Amygdala (tissue), 56 donors: ENCODE data around the gene PACSIN2.
A peak's percentile ranks its signal among the peaks of the same experiment; 100 is the strongest.

Experiments used
- DNase-seq, 56 donors: peaks; one replicate each; lab custom pipeline; 2025; lab: John Stamatoyannopoulos, UW

Gene PACSIN2

GRCh38 chr22:42909363-42910058 lies 105.4 kb downstream of the PACSIN2 start:
- peak in 2 of 56 donors; percentile 19 to 24 for DNase-seq

DNA sequence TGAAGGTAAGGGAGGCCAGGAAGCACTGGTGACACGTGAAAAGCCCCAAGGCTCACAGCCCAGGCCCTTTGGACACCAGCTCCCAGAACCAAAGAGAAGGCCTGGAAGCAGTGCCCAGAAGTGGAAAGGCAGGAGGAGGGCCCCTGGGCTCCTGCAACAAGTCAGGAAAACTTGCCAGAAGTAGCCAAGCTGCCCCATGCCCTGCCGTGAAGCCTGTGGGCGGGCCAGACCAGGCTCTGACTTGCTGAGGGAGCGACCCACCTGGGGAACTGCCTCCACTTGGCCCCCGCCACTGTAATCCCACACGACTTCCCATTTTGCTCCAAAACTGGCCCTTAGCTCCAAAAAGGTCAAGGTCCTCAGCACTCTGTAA lies 106.6 kb downstream of the PACSIN2 start:
- peak in 3 of 56 donors; percentile 33 to 51 (median 33) for DNase-seq

- DNase-seq, result peak in 1 of 56 donors; percentile 27
Measured at GRCh38 chr22:42907404-42908373, 107.3 kb downstream of the PACSIN2 start.

- peak in 3 of 56 donors; percentile 11 to 48 (median 26) for DNase-seq
Measured at GRCh38 chr22:42906605-42907348, 108.2 kb downstream of the PACSIN2 start.

DNA sequence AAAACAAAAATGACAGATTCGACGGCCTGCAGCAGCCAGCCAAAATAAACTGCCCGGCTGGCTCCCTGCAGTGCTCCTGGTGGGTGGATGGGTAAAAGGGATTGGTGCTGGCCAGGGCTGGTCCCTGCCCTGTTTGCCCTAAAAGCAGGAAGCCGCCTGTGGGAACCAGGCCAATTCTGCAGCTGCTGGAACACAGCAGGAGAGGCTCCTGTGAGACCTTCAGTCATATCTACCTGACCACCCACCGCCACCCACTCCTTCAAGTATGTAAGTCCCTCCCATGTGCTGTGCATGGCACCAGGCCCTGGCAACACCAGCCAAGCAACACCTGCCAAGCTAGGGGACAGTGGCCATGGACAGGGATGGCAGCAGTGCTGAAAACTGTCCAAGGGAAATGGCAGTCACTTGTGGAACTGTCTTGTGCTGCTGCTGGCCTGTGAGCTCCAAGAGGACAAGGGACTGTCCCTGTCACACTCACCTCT lies 109.2 kb downstream of the PACSIN2 start:
- peak in 1 of 56 donors; percentile 25 for DNase-seq

DNA sequence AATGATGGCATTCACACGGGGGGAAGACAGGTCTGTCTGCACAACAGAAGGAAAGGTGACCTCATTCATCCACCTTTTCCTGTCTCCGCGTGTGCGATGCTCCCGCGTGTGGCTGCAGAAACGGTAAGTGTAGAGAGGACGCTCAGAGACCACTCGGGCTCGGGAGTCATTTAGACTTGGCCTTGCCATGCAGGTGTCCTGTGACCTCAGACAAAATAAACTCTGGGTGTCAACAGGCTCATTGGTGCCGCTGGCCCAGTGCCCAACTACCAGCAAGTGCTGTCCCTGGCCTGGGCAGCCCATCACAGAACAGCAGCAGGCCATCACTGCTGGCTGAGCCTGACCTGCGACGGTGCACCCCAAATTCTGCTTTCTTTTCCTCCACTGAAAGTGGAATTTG lies 109.7 kb downstream of the PACSIN2 start:
- peak in 1 of 56 donors; percentile 32 for DNase-seq

- no peak for DNase-seq
Measured at GRCh38 chr22:42904050-42904449, 110.9 kb downstream of the PACSIN2 start.

DNA sequence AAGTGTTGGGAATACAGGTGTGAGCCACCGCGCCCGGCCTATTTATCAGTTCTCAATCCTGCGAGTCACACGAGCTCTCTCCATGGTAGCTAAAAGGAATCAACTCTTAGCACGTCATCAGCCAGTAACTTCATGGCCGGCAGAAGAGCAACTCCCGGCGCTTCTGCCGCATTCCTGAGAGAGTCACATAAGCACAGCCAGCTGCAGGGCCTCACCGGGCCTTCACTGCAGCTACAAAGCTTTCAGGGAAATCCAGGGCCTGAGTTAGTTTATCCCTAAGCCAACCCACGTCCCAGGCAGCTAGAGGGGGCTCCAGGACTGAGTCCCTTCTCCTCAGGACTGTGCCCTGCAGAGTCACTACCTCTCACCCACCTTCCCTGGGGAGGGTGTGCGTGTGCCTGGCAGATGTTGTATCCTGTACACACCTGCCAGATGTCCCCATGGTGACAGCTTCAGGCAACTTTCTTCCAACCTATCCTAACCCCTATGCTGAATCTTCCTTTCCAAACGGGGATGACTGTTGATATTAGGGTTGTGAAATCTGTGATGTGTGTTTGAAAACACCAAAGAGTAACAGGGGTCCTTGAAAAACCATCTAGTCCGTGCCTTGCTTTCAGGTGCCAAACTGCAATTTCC lies 112.0 kb downstream of the PACSIN2 start:
- no peak for DNase-seq

- peak in 1 of 56 donors; percentile 22 for DNase-seq
Measured at GRCh38 chr22:42901790-42902508, 113.0 kb downstream of the PACSIN2 start.

- DNase-seq, result no peak
Measured at GRCh38 chr22:42897960-42898359, 117.0 kb downstream of the PACSIN2 start.

GRCh38 chr22:42895541-42895981 lies 119.4 kb downstream of the PACSIN2 start:
- DNase-seq, result peak in 16 of 56 donors; percentile 8 to 42 (median 25)

DNA sequence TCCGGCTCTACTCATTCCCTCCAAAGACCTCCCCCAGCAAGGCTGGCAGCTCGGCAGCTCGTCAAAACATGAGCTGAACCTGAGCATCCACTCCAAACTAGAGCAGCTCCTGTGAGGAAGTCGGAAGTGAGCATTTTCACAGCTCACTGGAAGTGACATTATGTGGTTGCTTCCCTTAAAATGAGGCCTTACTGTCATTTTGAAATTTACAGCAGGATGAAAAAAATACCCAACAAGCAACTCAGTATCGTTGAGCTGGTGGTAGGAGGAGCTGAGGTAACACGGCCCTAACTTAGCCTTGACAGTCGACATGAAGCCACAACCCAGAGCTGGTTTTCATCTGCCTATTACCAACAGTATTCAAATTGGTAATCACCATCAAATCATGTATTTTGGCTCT lies 119.9 kb downstream of the PACSIN2 start:
- no peak for DNase-seq

GRCh38 chr22:42893371-42894150 lies 121.4 kb downstream of the PACSIN2 start:
- DNase-seq, result no peak

DNA sequence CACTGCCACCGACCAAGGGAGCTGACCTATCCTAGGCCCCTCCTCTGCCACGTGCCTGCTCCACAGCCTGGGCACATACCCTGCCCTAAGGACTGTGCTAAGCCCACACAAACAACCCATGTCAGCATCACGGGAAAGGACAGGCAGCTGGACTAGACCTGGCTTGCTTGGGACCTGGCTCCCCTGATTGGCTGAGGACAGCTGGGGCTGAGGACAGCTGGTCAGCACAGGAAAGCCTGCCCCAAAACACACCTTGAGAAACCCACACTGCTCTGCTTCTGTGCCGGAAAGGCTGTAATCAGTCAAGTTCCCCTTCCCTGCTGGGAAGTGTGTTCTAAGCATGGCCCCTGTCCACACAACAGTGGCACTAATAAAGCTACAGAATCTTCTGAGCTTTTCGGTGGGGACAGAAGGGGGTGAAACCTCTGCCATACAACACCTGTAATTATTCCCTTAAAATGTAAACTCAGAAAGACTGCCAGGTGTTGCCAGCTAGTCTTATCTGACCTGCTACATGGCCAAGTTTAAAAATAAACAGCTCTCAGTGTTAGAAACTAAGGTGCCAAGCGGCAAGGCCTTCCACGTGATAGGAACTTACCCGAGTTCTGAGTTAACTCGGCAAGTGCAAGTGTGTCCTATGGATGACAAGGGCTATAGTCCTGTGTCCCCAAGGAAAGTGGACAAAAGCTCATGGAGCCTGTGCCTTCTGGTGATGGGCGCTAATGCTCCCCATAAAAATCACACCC lies 122.2 kb downstream of the PACSIN2 start:
- DNase-seq, result no peak

DNA sequence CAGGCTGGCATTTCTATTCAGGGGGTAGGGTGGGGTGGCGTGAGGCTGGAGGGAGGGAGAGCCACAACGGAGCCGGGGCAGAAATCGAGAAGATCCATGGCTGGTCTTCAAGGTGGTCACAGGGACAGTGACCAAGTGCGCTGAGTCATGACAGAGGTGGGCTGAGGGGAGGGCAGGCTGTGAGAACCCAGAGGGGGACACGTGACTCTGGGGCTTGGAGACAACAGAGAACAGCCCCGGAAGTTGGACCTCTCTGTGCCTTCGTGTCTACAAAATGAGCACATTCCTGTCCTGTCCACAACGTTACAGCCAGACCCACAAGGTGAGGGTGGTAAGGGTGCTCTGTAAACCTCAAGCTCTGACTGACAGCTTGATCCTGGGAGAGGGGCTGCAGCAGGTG lies 122.8 kb downstream of the PACSIN2 start:
- DNase-seq, result no peak

DNA sequence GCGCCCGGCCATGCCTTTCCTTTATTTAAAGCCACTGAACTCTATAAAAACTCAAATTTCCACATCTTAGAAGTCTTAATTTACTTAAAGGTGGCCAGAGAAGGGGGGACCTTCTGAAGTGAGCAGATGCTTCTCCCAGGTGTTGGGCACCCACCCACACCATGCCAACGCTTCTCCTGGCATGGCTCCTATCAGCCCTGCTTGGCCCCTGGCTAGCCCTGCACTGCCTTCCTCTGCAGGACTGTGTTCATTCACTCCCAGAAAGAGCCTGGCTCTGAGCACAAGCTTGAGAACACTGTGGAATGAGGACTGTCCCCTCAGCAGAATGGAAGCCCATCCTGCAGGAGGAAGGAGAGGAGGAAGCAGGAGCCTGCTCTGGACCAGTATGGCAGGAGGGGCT lies 123.3 kb downstream of the PACSIN2 start:
- DNase-seq, result no peak

GRCh38 chr22:42891008-42891407 lies 123.9 kb downstream of the PACSIN2 start:
- no peak for DNase-seq

GRCh38 chr22:42889304-42889703 lies 125.6 kb downstream of the PACSIN2 start:
- peak in 5 of 56 donors; percentile 2 to 35 (median 16) for DNase-seq
